GM13976 (cell line): ENCODE measurements around the gene FGD4.

Source experiments
- DNase-seq: peaks from one replicate; pipeline ENCODE4 v3.0.0; 2012; ENCODE audit warnings: low spot score
- in situ Hi-C: fragments of 300-500 bp; cut with MboI; formaldehyde crosslinking; loops from one replicate; pipeline ENCODE4 v1.12.0; 2022; ENCODE audit warnings: low sequenced_read_pairs, mixed read lengths, inconsistent platforms; ENCODE audit not compliant: unreplicated experiment
- TF ChIP-seq, protein P1 (sequence below): IDR thresholded peaks from 2 replicates; pipeline ENCODE4 v1.5.1; 2012; ENCODE audit warnings: borderline replicate concordance, mild to moderate bottlenecking; ENCODE audit not compliant: insufficient read depth; ENCODE audit errors: extremely low read depth, missing control alignments, control extremely low read depth

The FGD4 gene

DNA sequence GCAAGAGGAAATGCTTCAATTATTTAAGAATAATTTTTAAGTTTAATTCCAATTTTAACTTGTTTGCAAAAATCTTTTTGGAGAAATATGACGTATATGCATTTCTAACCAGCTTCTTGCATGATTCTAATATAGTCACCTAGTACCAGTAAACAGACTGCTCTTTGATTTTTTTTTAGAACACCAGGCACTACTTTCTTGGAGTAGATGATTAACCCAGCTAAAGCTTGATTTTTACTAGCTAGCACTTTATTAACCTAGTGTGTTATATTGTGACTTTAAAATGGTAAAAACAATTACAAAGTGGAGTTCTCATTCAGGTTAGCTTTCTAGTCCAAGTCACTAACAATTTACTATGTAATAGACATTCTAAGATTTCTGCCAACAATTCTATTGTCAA, 32.6 kb upstream of the FGD4 start:
- no peak for DNase-seq
- in situ Hi-C loops, result loop anchor here (10.0 kb wide), 1 partner anchor 298 kb away; no protein-coding TSS in a partner anchor
- TF ChIP-seq, protein P1, sequence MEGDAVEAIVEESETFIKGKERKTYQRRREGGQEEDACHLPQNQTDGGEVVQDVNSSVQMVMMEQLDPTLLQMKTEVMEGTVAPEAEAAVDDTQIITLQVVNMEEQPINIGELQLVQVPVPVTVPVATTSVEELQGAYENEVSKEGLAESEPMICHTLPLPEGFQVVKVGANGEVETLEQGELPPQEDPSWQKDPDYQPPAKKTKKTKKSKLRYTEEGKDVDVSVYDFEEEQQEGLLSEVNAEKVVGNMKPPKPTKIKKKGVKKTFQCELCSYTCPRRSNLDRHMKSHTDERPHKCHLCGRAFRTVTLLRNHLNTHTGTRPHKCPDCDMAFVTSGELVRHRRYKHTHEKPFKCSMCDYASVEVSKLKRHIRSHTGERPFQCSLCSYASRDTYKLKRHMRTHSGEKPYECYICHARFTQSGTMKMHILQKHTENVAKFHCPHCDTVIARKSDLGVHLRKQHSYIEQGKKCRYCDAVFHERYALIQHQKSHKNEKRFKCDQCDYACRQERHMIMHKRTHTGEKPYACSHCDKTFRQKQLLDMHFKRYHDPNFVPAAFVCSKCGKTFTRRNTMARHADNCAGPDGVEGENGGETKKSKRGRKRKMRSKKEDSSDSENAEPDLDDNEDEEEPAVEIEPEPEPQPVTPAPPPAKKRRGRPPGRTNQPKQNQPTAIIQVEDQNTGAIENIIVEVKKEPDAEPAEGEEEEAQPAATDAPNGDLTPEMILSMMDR, result no peak

DNA sequence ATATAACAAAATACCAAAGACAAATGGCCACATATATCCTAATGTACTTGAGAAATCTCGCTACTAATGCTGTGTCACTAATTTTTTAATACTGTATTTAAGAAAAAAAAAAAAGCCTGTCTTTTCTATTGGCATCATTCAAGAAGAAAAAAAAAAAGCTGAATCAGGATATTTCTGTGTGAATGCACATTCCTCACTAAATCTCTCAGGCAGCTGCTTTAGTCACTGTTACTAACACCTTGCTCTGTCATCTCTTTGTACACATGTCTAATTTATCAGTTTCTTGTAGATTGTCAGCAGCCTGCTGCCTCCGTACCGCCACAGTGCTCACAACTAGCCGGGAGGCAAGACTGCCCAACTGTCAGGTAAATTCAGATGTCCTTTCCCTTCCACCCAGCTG, 32.0 kb upstream of the FGD4 start:
- in situ Hi-C loops, result loop anchor here (10.0 kb wide), 1 partner anchor 297 kb away; no protein-coding TSS in a partner anchor

DNA sequence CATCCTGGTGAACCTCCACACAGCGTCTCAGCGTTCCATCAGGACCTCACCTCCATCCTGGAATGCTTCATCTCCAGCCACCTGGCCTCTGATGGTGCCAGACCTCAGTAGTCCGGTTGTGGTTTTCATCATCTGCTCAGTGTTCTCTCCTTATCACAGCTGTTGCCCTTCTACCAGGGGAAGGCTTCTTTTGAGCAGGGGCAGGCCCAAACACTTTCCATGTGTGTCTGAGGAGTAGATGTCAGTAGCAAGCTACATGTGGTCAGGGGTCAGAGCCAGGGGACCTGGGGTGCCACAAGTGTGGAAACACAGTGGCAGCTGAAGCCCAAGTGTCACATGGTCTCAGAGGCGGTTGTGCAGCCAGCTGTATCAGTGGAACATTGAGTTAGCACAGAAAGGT, 30.2 kb upstream of the FGD4 start:
- DNase-seq, result no peak
- in situ Hi-C loops, result loop anchor here (10.0 kb wide), 1 partner anchor 296 kb away; no protein-coding TSS in a partner anchor
- TF ChIP-seq, protein P1, result no peak

More for the DNA sequence above, 32.0 kb upstream of the FGD4 start:
- TF ChIP-seq, protein P1, result no peak
- DNase-seq, result no peak

DNA sequence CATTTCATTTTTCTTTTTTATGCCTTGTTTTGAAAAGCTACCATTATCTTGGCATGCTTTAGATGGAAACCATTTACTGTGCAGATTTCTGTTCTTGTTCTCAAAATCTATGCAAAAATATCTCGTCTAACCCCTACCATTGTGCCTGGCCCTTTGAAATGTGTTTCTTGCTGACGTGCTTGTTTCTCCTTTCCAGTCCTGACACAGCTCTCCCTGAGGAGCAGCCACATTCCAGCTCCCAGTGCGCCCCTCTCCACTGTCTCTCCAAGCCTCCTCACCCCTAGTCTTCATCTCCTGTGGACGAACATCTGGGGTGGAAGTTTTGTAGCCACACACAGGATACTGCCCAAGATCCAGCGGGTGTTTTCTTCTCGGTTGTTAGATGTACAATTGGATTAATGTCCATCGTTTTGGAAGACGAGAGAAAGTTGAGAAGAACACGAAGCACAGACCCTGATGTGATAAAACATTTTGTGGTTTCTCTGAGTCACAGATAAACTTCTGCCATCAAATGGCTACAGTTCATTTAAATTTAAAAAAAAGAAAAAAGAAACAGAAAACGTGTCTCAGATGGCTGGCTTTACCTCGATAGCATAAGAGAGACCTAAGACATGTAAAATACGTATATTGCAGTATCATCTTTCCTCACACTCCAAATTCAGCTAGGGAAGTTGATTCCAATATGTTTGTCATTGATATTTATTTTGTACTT, 21.9 kb upstream of the FGD4 start:
- no peak for DNase-seq
- TF ChIP-seq, protein P1, result no peak
- in situ Hi-C loops, result no loop called here

DNA sequence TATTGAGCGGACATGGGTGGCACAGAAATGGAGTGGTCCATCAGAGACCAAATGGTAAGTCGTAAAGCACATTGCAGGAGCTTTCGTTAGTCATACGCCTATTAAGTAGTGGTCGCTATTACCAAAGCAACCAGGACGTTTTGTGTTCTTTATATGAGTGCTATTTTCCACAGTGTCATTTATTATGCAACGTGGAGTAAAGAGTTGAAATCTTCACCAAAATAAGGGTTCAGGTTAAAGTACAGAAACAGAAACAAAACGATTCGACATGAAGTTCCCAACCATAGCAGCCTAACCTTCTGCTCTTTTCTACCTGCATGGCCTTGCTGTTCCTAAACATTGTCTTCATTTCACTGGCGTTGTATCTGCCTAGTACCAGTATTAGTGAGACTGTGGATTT, 20.1 kb upstream of the FGD4 start:
- no peak for DNase-seq
- TF ChIP-seq, protein P1, result no peak
- in situ Hi-C loops, result no loop called here

DNA sequence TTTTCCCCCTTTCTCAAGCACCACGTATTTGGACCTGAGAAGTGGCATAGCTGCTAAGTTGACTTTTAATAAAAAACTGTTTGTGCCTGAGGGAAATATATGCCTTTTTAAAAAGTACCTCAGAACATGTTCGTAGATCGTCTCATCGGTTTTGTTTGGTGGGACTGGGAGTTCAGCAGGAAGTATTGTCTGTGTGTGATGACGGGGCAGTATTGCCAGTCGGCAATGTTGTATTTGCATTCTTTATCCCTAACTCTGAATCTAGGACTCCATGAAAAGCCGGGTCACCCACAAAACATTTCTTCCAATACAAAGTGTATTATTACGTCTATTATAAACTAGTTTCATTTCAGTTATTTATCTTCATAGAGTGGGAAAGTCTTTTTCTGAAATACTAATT, 19.7 kb upstream of the FGD4 start:
- no peak for DNase-seq
- TF ChIP-seq, protein P1, result no peak
- in situ Hi-C loops, result no loop called here
